HG02763 (cell line): Measurements from ENCODE around the gene PLEKHM3.

Experiments
- ATAC-seq: cut with Tn5 transposase; IDR thresholded peaks from one replicate; pipeline ENCODE4 v1.9.1; 2021; ENCODE audit warnings: mild to moderate bottlenecking, moderate library complexity; ENCODE audit not compliant: unreplicated experiment

Gene PLEKHM3

GRCh38 chr2:207993151-207993763, 32.1 kb downstream of the PLEKHM3 start:
- ATAC-seq, result no peak

GRCh38 chr2:207991944-207992343, 33.4 kb downstream of the PLEKHM3 start:
- no peak for ATAC-seq

GRCh38 chr2:207990784-207991183, 34.5 kb downstream of the PLEKHM3 start:
- no peak for ATAC-seq

GRCh38 chr2:207988975-207989374, 36.4 kb downstream of the PLEKHM3 start:
- ATAC-seq, result no peak

- no peak for ATAC-seq
Measured at GRCh38 chr2:207987025-207987716, 38.2 kb downstream of the PLEKHM3 start.

GRCh38 chr2:207984765-207985480, 40.4 kb downstream of the PLEKHM3 start:
- no peak for ATAC-seq

GRCh38 chr2:207983641-207984042, 41.7 kb downstream of the PLEKHM3 start:
- ATAC-seq, result peak; percentile 58

GRCh38 chr2:207978177-207978948, 47.0 kb downstream of the PLEKHM3 start:
- ATAC-seq, result no peak

- no peak for ATAC-seq
Measured at GRCh38 chr2:207975921-207976320, 49.4 kb downstream of the PLEKHM3 start.

GRCh38 chr2:207974216-207974605, 51.1 kb downstream of the PLEKHM3 start:
- ATAC-seq, result no peak

- no peak for ATAC-seq
Measured at GRCh38 chr2:207970826-207971180, 54.5 kb downstream of the PLEKHM3 start.

GRCh38 chr2:207970147-207970825, 55.0 kb downstream of the PLEKHM3 start:
- ATAC-seq, result no peak

GRCh38 chr2:207969249-207969648, 56.1 kb downstream of the PLEKHM3 start:
- no peak for ATAC-seq

- no peak for ATAC-seq
Measured at GRCh38 chr2:207967121-207967520, 58.2 kb downstream of the PLEKHM3 start.

GRCh38 chr2:207960911-207961310, 64.4 kb downstream of the PLEKHM3 start:
- no peak for ATAC-seq

- no peak for ATAC-seq
Measured at GRCh38 chr2:207960090-207960489, 65.2 kb downstream of the PLEKHM3 start.

GRCh38 chr2:207956771-207957170, 68.6 kb downstream of the PLEKHM3 start:
- no peak for ATAC-seq

GRCh38 chr2:207955456-207955855, 69.9 kb downstream of the PLEKHM3 start:
- ATAC-seq, result no peak

- ATAC-seq, result no peak
Measured at GRCh38 chr2:207953354-207953753, 72.0 kb downstream of the PLEKHM3 start.

GRCh38 chr2:207952564-207953345, 72.6 kb downstream of the PLEKHM3 start:
- ATAC-seq, result no peak
